Renal pelvis (tissue), 4 donors: ENCODE measurements around the gene PNKD. TPM values are rescaled to one million over a fixed set of nuclear protein-coding genes. Genes with fewer than 3 reads are reported as not detected.

Experiments
- DNase-seq: peaks from one replicate; pipeline ENCODE4 v3.0.0-alpha.2; 2013
- polyA plus RNA-seq, 3 donors: library from polyadenylated mRNA; unstranded; fragments of 120-200 nt; gene quantifications; one replicate each; pipeline ENCODE4 v1.2.1, GENCODE V29; 2013; ENCODE audit not compliant: insufficient read length in 3 of 3

The PNKD gene
- polyA plus RNA-seq, 3 donors, result 115 to 131 (median 115) TPM

- DNase-seq, result peak; percentile 71
Observed at GRCh38 chr2:218286570-218287459, 16.5 kb downstream of the PNKD start.

- DNase-seq, result no peak
Observed at GRCh38 chr2:218289639-218290315, 19.5 kb downstream of the PNKD start.

GRCh38 chr2:218290316-218291261, 20.3 kb downstream of the PNKD start:
- DNase-seq, result no peak

- DNase-seq, result no peak
Observed at GRCh38 chr2:218291318-218292047, 21.2 kb downstream of the PNKD start.

- no peak for DNase-seq
Observed at GRCh38 chr2:218292048-218293014, 22.0 kb downstream of the PNKD start, which contains the start of gene TMBIM1. Gene TMBIM1 (minus strand): TSS chr2:218292503. CDS start chr2:218282141, 10,362 bp downstream.

GRCh38 chr2:218293715-218294429, 23.6 kb downstream of the PNKD start:
- no peak for DNase-seq

- DNase-seq, result no peak
Observed at GRCh38 chr2:218294430-218295022, 24.2 kb downstream of the PNKD start.

GRCh38 chr2:218295029-218295428, 24.7 kb downstream of the PNKD start:
- DNase-seq, result no peak

- no peak for DNase-seq
Observed at GRCh38 chr2:218296200-218296599, 25.9 kb downstream of the PNKD start.

- DNase-seq, result no peak
Observed at GRCh38 chr2:218296847-218297246, 26.5 kb downstream of the PNKD start.

- no peak for DNase-seq
Observed at GRCh38 chr2:218298314-218298875, 28.1 kb downstream of the PNKD start.

- DNase-seq, result no peak
Observed at GRCh38 chr2:218300141-218300540, 29.8 kb downstream of the PNKD start.

- peak; percentile 91 for DNase-seq
Observed at GRCh38 chr2:218301176-218301819, 31.0 kb downstream of the PNKD start.

GRCh38 chr2:218305383-218305782, 35.1 kb downstream of the PNKD start:
- DNase-seq, result no peak

GRCh38 chr2:218306184-218306920, 36.0 kb downstream of the PNKD start:
- DNase-seq, result no peak

- no peak for DNase-seq
Observed at GRCh38 chr2:218307415-218308090, 37.2 kb downstream of the PNKD start.
